GM21447 (cell line): ENCODE measurements around the gene RAI14.
"Not testable (repeated sequence)": the region's sequence is repeated elsewhere in the genome, so short reads cannot be mapped to it uniquely, and the experiment has no call there.

Experiments used
- ATAC-seq: cut with Tn5 transposase; IDR thresholded peaks from one replicate; pipeline ENCODE4 v1.9.1; 2021; ENCODE audit not compliant: unreplicated experiment

RAI14 gene

GRCh38 chr5:34758514-34758913, 102.4 kb downstream of the RAI14 start:
- no peak for ATAC-seq

- not testable (repeated sequence) for ATAC-seq
Measured at GRCh38 chr5:34759213-34759612, 103.1 kb downstream of the RAI14 start.

- no peak for ATAC-seq
Measured at GRCh38 chr5:34765662-34766061, 109.5 kb downstream of the RAI14 start.

GRCh38 chr5:34767180-34767579, 111.1 kb downstream of the RAI14 start:
- ATAC-seq = no peak

GRCh38 chr5:34770486-34770885, 114.4 kb downstream of the RAI14 start:
- no peak for ATAC-seq

- ATAC-seq = no peak
Measured at GRCh38 chr5:34771076-34771475, 114.9 kb downstream of the RAI14 start.

GRCh38 chr5:34772267-34773098, 116.4 kb downstream of the RAI14 start:
- no peak for ATAC-seq

- no peak for ATAC-seq
Measured at GRCh38 chr5:34774139-34774538, 118.0 kb downstream of the RAI14 start.

GRCh38 chr5:34774678-34775077, 118.5 kb downstream of the RAI14 start:
- ATAC-seq = not testable (repeated sequence)

- ATAC-seq = no peak
Measured at GRCh38 chr5:34775886-34776285, 119.8 kb downstream of the RAI14 start.

GRCh38 chr5:34778091-34778850, 122.1 kb downstream of the RAI14 start:
- ATAC-seq = no peak

GRCh38 chr5:34783892-34784291, 127.8 kb downstream of the RAI14 start:
- ATAC-seq = not testable (repeated sequence)

- ATAC-seq = no peak
Measured at GRCh38 chr5:34787035-34787434, 130.9 kb downstream of the RAI14 start.

GRCh38 chr5:34789021-34789531, 132.9 kb downstream of the RAI14 start:
- ATAC-seq = no peak

GRCh38 chr5:34789639-34790038, 133.5 kb downstream of the RAI14 start:
- ATAC-seq = no peak

- ATAC-seq = no peak
Measured at GRCh38 chr5:34790069-34790468, 133.9 kb downstream of the RAI14 start.

GRCh38 chr5:34791761-34792244, 135.7 kb downstream of the RAI14 start:
- no peak for ATAC-seq

- no peak for ATAC-seq
Measured at GRCh38 chr5:34802834-34803563, 146.9 kb downstream of the RAI14 start.

- ATAC-seq = no peak
Measured at GRCh38 chr5:34803974-34804732, 148.0 kb downstream of the RAI14 start.

- no peak for ATAC-seq
Measured at GRCh38 chr5:34804913-34805312, 148.8 kb downstream of the RAI14 start.
